CD4-positive, alpha-beta memory T cell (primary cell): ENCODE results near the gene A3GALT2. TPM values are rescaled to one million over a fixed set of nuclear protein-coding genes. Genes with fewer than 3 reads are reported as not detected.
A peak's percentile ranks its signal among the peaks of the same experiment; 100 is the strongest.

Experiments
- CTCF ChIA-PET: fragments of 350-600 bp; sonication (Branson Sonifier 250); formaldehyde crosslinking; loops from one replicate; lab custom pipeline; 2021; ENCODE audit warnings: inconsistent platforms; ENCODE audit not compliant: partially characterized antibody; lab: Charles Lee
- POLR2A ChIA-PET: fragments of 350-600 bp; sonication (Branson Sonifier 250); formaldehyde crosslinking; loops from one replicate; lab custom pipeline; 2021; ENCODE audit not compliant: partially characterized antibody; lab: Charles Lee
- DNase-seq, 5 donors: peaks; one replicate each; pipeline versions ENCODE4 v3.0.0 to v3.0.0-alpha.2; 2020 to 2022; ENCODE audit warnings: mixed read lengths in 1 of 5
- H3K27ac ChIP-seq: one replicate; pipeline ENCODE4 v1.7.0; 2013; ENCODE audit warnings: low read depth, low read length
- H3K27me3 ChIP-seq: 2 replicates; pipeline ENCODE4 v1.7.0; 2013; ENCODE audit warnings: mild to moderate bottlenecking, low read length, moderate library complexity; ENCODE audit not compliant: insufficient read depth
- H3K36me3 ChIP-seq: 2 replicates; pipeline ENCODE4 v1.7.0; 2013; ENCODE audit warnings: mild to moderate bottlenecking, low read length, moderate library complexity; ENCODE audit not compliant: insufficient read depth
- H3K4me1 ChIP-seq: 2 replicates; pipeline ENCODE4 v1.7.0; 2013; ENCODE audit warnings: mild to moderate bottlenecking, low read length, moderate library complexity; ENCODE audit not compliant: insufficient read depth
- H3K4me3 ChIP-seq, 2 donors: one replicate each; pipeline ENCODE4 v1.7.0; 2013; ENCODE audit warnings: low read length in 2 of 2, mild to moderate bottlenecking in 1 of 2
- H3K9me3 ChIP-seq, 2 donors: one replicate each; pipeline ENCODE4 v1.7.0; 2013; ENCODE audit warnings: low read length in 2 of 2, control low read depth in 1 of 2; ENCODE audit not compliant: control insufficient read depth in 1 of 2
- H3K27ac Mint-ChIP-seq, 7 donors: one replicate each; pipeline ENCODE4 v1.8.0; 2020 to 2021; ENCODE audit warnings: mixed read lengths in 7 of 7, mild to moderate bottlenecking in 6 of 7, inconsistent platforms in 3 of 7, moderate library complexity in 3 of 7
- H3K27me3 Mint-ChIP-seq, 2 donors: one replicate each; pipeline ENCODE4 v1.8.0; 2020 to 2021; ENCODE audit warnings: mixed read lengths in 2 of 2
- H3K36me3 Mint-ChIP-seq, 2 donors: one replicate each; pipeline ENCODE4 v1.8.0; 2020 to 2021; ENCODE audit warnings: mixed read lengths in 2 of 2, inconsistent platforms in 1 of 2, mild to moderate bottlenecking in 1 of 2
- H3K4me1 Mint-ChIP-seq, 4 donors: one replicate each; pipeline ENCODE4 v1.8.0; 2020 to 2021; ENCODE audit warnings: mixed read lengths in 4 of 4, mild to moderate bottlenecking in 1 of 4
- H3K4me3 Mint-ChIP-seq, 8 donors: one replicate each; pipeline ENCODE4 v1.8.0; 2020 to 2021; ENCODE audit warnings: mixed read lengths in 8 of 8, mild to moderate bottlenecking in 7 of 8, moderate library complexity in 6 of 8, inconsistent platforms in 3 of 8
- H3K9me3 Mint-ChIP-seq, 8 donors: one replicate each; pipeline ENCODE4 v1.8.0; 2020 to 2021; ENCODE audit warnings: mixed read lengths in 8 of 8, mild to moderate bottlenecking in 5 of 8, inconsistent platforms in 3 of 8, moderate library complexity in 1 of 8
- intact Hi-C: fragments of 100-400 bp; cut with micrococcal nuclease; formaldehyde crosslinking; loops from one replicate; pipeline ENCODE4 v1.15.1; 2023
- polyA plus RNA-seq, 2 donors: library from polyadenylated mRNA; unstranded; fragments of 300-500 nt; fragmentation: Illumina TruSeq; gene quantifications; one replicate each; pipeline ENCODE4 v1.2.3, GENCODE V29; 2021
- total RNA-seq, 2 experiments: library from RNA; stranded (reverse); gene quantifications; one replicate each; pipeline ENCODE4 v1.2.3, GENCODE V29; 2021

Gene A3GALT2
- total RNA-seq, result not detected
- not detected for polyA plus RNA-seq

DNA sequence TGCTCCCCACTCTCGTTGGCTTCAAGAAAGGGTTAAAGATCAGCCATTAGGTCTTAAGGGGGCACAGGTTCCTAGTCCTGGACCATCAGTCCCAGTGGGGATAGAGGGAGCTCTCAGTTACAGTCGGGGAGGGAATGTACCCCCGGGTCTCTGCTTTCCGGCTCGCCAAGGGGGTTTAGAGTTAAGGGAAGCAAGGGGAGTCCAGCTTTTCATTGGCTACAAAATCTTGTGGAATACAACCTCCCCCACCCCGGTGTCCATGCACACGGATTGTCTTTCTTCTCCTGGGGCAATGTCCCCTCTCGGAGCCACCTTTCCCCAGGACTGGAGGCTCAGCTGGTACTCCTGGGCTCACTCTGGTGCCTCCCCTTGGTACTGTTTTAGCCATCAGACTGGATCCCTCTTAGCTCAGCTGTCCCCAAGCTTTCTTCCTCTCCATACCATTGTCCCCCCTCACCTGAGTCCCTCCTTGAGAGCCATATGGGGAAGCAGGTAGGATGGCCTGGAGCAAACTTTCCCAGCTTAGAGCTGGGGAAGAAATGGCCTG is at the start of gene A3GALT2:
Gene A3GALT2 (minus strand): TSS at position 480 of the 547 bp plus-strand sequence. CDS start 0 bp downstream, at position 480.
- no peak within 1 kb of the TSS for H3K27ac ChIP-seq
- POLR2A ChIA-PET, result interaction anchor here (1.2 kb wide), 1 partner anchor 29 kb away, joined by 3 read pairs; no protein-coding TSS in a partner anchor
- no peak within 1 kb of the TSS for H3K4me3 ChIP-seq
- no peaks in the 10 kb centered on the region for H3K27me3 ChIP-seq
- H3K36me3 ChIP-seq, result peaks cover 22% of the 10 kb centered on the region
- Mint-ChIP-seq H3K9me3 (no peaks in the 10 kb centered on the region), H3K4me3 (no peak within 1 kb of the TSS), H3K27ac (peak within 1 kb of the TSS in 1 of 7 donors; percentile 32), H3K27me3 (peaks cover 0 to 2% of the 10 kb centered on the region in 2 donors), H3K36me3 (peaks cover 19 to 29% of the 10 kb centered on the region in 2 donors), H3K4me1 (peaks cover 0 to 8% (median 3%) of the 10 kb centered on the region in 4 donors)
- DNase-seq, result no peak
- H3K4me1 ChIP-seq, result no peaks in the 10 kb centered on the region
- CTCF ChIA-PET, result interaction anchor here (0.8 to 1.5 kb wide), 2 partner anchors 22 to 150 kb away, joined by 3 to 4 read pairs; no protein-coding TSS in a partner anchor
- H3K9me3 ChIP-seq, result no peaks in the 10 kb centered on the region
- intact Hi-C loops, result no loop called here

DNA sequence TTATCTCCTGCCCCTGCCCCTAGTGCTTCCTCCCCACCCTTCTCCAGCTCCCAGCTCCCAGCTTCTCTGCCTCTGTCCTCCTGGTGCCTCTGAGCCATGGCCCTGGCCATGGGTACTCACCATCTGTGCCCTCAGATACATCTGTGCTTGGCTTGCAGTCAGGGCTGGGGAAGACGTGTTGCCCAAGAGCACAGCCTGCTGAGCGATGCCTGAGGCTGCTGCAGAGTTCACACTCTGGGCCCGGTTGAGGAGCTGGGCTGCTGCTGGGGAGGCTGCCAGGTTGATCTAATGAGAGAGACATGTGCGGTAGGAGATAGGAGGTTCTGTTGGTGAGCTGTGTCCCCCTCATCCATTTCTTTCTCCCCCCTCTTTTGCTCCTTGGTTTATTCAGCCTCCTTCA is 49.4 kb upstream of the A3GALT2 start:
- ChIA-PET CTCF (interaction anchor here (1.1 to 12.1 kb wide), 2 partner anchors 75 to 101 kb away, joined by 3 to 179 read pairs; no protein-coding TSS in a partner anchor), POLR2A (no interaction called here)
- intact Hi-C loops, result no loop called here

DNA sequence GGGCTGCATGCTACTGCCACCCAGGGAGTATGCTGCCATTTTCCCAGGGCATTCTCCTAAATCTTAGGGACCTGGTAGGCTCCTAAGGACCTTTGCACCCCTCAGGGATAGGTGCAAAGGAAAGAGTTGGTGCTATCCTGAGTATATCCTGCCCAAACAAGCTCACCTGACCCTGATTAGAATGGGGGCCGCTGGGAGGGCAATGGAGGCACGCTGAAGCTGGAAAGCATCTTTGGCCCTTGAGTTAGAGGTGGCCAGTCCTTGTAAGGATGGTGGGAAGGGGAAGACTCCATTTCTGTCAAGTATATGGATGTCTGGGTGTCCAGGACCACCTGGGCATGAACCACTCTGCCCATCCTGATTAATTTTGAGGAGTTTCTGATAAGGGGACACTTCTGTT is 48.9 kb upstream of the A3GALT2 start:
- ChIA-PET CTCF (interaction anchor here (1.1 to 12.1 kb wide), 2 partner anchors 74 to 102 kb away, joined by 3 to 179 read pairs; no protein-coding TSS in a partner anchor), POLR2A (no interaction called here)
- H3K4me3 Mint-ChIP-seq, result no peak overlapping the region
- no peaks in the 10 kb centered on the region for H3K9me3 Mint-ChIP-seq
- DNase-seq, result no peak
- Histone ChIP-seq H3K4me3 (no peak overlapping the region), H3K4me1 (no peaks in the 10 kb centered on the region), H3K36me3 (no peaks in the 10 kb centered on the region), H3K27ac (no peak overlapping the region), H3K27me3 (no peaks in the 10 kb centered on the region), H3K9me3 (no peaks in the 10 kb centered on the region)
- intact Hi-C loops, result loop anchor here (5.0 to 10.0 kb wide), 2 partner anchors 257 to 435 kb away; no protein-coding TSS in a partner anchor
- H3K27me3 Mint-ChIP-seq, result peaks cover 0 to 1% of the 10 kb centered on the region in 2 donors
- no peak overlapping the region for H3K27ac Mint-ChIP-seq
- H3K36me3 Mint-ChIP-seq, result no peaks in the 10 kb centered on the region
- H3K4me1 Mint-ChIP-seq, result peaks cover 0 to 5% (median 1%) of the 10 kb centered on the region in 4 donors

More for the DNA sequence above, 49.4 kb upstream of the A3GALT2 start:
- Histone ChIP-seq H3K36me3 (no peaks in the 10 kb centered on the region), H3K4me1 (no peaks in the 10 kb centered on the region), H3K27ac (no peak overlapping the region), H3K27me3 (no peaks in the 10 kb centered on the region), H3K9me3 (no peaks in the 10 kb centered on the region), H3K4me3 (no peak overlapping the region)
- H3K4me1 Mint-ChIP-seq, result peaks cover 0 to 5% (median 1%) of the 10 kb centered on the region in 4 donors
- H3K9me3 Mint-ChIP-seq, result no peaks in the 10 kb centered on the region
- H3K36me3 Mint-ChIP-seq, result no peaks in the 10 kb centered on the region
- H3K27me3 Mint-ChIP-seq, result peaks cover 0 to 1% of the 10 kb centered on the region in 2 donors
- H3K4me3 Mint-ChIP-seq, result no peak overlapping the region
- peak overlapping the region in 1 of 7 donors; percentile 18 for H3K27ac Mint-ChIP-seq
- DNase-seq, result no peak

DNA sequence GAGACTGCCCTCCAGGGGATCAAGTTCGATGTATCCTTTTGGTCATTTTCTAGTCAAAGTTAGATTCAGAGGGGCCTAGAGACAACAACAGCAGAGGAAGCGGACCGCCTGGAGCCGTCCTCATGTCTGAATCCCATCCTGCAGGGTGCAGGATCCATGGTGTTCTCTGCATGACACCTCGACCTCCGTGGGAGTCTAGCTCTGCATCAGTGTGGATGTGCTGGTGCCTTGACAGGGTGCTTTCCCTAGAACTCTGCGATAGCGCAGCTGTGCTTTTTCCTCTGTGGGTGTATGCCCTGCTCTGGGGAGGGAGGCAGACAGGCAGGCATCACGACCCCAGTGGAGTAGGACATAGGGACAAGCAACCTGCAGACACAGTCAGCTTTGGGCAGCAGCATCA is 48.2 kb upstream of the A3GALT2 start:
- H3K36me3 Mint-ChIP-seq, result no peaks in the 10 kb centered on the region
- H3K9me3 Mint-ChIP-seq, result no peaks in the 10 kb centered on the region
- Histone ChIP-seq H3K9me3 (no peaks in the 10 kb centered on the region), H3K27me3 (no peaks in the 10 kb centered on the region), H3K36me3 (no peaks in the 10 kb centered on the region), H3K27ac (no peak overlapping the region), H3K4me3 (no peak overlapping the region), H3K4me1 (no peaks in the 10 kb centered on the region)
- intact Hi-C loops, result loop anchor here (5.0 to 10.0 kb wide), 2 partner anchors 257 to 434 kb away; no protein-coding TSS in a partner anchor
- no peak overlapping the region for H3K27ac Mint-ChIP-seq
- H3K27me3 Mint-ChIP-seq, result peaks cover 0 to 1% of the 10 kb centered on the region in 2 donors
- no peak overlapping the region for H3K4me3 Mint-ChIP-seq
- ChIA-PET CTCF (interaction anchor here (1.0 to 12.1 kb wide), 2 partner anchors 21 to 74 kb away, joined by 3 to 179 read pairs; no protein-coding TSS in a partner anchor), POLR2A (no interaction called here)
- H3K4me1 Mint-ChIP-seq, result peaks cover 0 to 5% (median 1%) of the 10 kb centered on the region in 4 donors
- no peak for DNase-seq

DNA sequence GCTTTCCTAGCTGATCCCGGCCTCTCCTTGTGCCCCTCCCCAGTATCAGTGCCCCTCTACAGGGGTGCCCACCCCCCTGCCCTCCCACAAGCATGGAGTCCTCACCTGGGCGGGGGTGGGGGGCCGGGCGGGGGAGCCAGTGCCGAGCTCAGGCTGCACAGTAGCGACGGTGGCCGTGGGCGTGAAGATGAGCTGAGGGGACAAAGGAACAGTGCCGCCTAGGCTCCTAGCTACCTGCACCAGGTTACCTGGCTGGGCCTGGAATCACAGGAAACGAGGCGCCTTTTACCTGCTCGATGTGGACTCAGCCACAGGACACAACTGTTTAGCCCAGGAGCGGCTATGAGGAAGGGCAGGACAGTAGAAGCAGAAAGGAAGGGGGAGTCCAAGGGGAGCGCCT is 47.5 kb upstream of the A3GALT2 start:
- no peaks in the 10 kb centered on the region for H3K27me3 ChIP-seq
- no peak overlapping the region for H3K4me3 ChIP-seq
- intact Hi-C loops, result loop anchor here (5.0 to 10.0 kb wide), 2 partner anchors 256 to 434 kb away; no protein-coding TSS in a partner anchor
- no peaks in the 10 kb centered on the region for H3K27me3 Mint-ChIP-seq
- H3K4me1 Mint-ChIP-seq, result peaks cover 0 to 5% (median 1%) of the 10 kb centered on the region in 4 donors
- H3K27ac ChIP-seq, result no peak overlapping the region
- no peak overlapping the region for H3K4me3 Mint-ChIP-seq
- H3K36me3 ChIP-seq, result no peaks in the 10 kb centered on the region
- ChIA-PET POLR2A (no interaction called here), CTCF (interaction anchor here (1.0 to 12.1 kb wide), 4 partner anchors 18 to 103 kb away, joined by 3 to 179 read pairs (median 4); no protein-coding TSS in a partner anchor)
- no peaks in the 10 kb centered on the region for H3K9me3 Mint-ChIP-seq
- no peaks in the 10 kb centered on the region for H3K36me3 Mint-ChIP-seq
- H3K27ac Mint-ChIP-seq, result no peak overlapping the region
- H3K4me1 ChIP-seq, result no peaks in the 10 kb centered on the region
- DNase-seq, result no peak
- no peaks in the 10 kb centered on the region for H3K9me3 ChIP-seq

DNA sequence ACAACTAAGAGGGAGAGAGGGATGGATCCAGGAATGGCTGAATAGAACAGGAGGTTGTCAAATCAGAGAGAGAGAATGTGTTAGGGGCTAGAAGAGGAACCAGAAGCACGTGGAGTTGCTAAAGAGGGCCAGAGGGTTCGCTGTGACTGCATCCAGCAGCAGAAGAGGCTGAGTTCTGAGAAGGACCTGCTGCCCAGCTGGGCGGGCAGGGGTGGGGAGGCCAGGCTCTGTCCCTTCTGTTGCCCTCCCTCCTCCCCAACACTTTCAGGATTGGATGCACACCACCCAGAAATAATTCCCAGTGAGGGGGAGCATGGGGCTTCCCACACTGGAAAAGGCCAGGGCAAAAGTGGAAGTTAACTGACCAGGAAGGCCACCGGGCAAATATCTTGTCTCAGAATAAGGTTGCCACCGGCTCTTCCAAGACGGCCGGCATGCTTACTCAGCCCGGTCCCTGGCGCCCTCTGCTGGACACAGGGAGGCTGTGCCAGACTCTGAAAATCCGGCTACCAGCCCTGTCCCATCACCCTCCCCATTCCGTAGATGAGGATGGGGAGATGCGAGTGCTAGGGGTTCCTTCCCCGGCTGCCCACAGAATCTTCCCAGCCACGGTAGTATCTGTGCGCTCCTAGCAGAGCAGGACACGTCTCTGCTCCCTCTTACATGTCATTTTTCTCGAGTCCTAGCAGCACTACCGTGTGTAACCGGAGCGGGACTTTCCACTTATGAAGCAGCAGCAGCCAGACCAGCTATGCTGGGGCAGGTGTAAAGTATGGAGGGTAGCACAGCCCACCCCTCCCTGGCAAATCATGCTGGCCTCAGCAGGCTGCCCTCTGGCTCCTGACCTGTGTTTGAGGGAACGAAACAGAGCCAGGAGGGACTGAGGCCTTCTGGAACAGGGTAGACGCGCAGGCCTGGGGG is 46.8 kb upstream of the A3GALT2 start:
- no peaks in the 10 kb centered on the region for H3K9me3 Mint-ChIP-seq
- no peaks in the 10 kb centered on the region for H3K36me3 ChIP-seq
- H3K4me1 Mint-ChIP-seq, result peaks cover 0 to 5% (median 1%) of the 10 kb centered on the region in 4 donors
- no peaks in the 10 kb centered on the region for H3K4me1 ChIP-seq
- H3K27ac Mint-ChIP-seq, result no peak overlapping the region
- no peak overlapping the region for H3K27ac ChIP-seq
- ChIA-PET POLR2A (interaction anchor here (1.2 kb wide), 1 partner anchor 72 kb away, joined by 3 read pairs; no protein-coding TSS in a partner anchor), CTCF (interaction anchor here (1.0 to 12.1 kb wide), 4 partner anchors 18 to 103 kb away, joined by 3 to 179 read pairs (median 4); no protein-coding TSS in a partner anchor)
- H3K4me3 Mint-ChIP-seq, result no peak overlapping the region
- DNase-seq, result peak; percentile 78 to 83 (median 79)
- intact Hi-C loops, result loop anchor here (1.0 to 10.0 kb wide), 5 partner anchors 17 to 433 kb away; no protein-coding TSS in a partner anchor
- H3K4me3 ChIP-seq, result no peak overlapping the region
- H3K36me3 Mint-ChIP-seq, result no peaks in the 10 kb centered on the region
- no peaks in the 10 kb centered on the region for H3K9me3 ChIP-seq
- no peaks in the 10 kb centered on the region for H3K27me3 Mint-ChIP-seq
- H3K27me3 ChIP-seq, result no peaks in the 10 kb centered on the region
